GM18526 (cell line): ENCODE measurements around the gene DCLK2.

Source experiments
- POLR2A ChIP-seq: IDR thresholded peaks from 3 replicates; pipeline ENCODE4 v1.6.1; 2011; ENCODE audit not compliant: insufficient read length; ENCODE audit errors: extremely low read depth

Gene DCLK2

DNA sequence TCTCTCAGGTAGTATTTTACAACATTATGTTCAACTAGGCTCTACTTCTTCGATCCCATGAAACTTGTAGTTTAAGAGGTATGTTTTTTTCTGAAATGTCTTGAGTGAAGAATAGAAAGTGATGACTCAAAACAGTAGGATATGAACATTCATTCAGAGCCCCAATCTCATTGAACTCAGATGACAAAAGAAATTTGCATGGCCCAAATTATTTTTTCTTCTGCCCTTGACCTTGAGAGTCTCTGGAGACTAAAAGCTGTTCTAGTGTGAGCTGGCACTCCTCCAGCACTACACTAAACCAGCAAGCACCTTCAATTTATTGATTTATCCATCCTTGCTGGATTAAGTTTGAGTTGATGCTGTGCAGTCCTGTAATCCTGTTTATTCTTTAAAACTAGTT lies 4.0 kb downstream of the DCLK2 start:
- TF ChIP-seq POLR2A = no peak

DNA sequence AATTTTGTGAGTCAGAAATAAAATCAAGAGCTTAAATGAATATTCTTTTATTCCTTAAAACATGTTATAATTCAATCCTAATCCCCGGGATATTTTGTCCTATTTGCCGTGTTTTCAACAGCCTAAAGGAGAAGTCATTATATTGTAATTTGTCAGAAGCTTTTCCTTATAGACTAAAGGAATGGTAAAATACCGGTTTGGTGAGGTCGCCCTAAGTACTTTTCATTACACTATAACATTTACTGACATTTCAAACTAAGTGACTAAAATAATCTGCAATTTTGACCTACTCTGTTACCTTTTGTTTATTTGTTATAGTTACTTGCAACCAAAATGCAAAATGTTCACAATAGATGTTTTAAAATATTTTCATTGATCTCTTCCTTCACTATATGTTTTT lies 8.8 kb downstream of the DCLK2 start:
- no peak for TF ChIP-seq POLR2A

DNA sequence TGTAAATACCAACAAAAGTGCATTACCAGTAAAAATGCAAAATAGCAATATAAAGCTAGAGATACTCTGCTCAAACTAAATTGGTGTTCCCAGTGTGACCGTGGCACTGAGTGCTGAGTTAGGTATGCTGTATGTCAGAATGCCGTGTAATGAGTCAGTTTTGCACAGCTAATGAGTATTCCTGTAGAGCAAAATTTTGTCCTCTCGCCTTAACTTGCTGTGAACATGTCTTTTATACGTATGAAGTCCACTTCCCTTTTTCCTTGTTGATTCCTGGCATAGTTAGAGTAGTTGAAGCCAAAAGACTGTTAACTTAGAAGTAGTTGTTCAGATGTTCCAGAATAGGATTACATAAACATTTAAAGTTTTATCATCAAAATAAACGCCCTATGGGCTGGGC lies 11.5 kb downstream of the DCLK2 start:
- no peak for TF ChIP-seq POLR2A

DNA sequence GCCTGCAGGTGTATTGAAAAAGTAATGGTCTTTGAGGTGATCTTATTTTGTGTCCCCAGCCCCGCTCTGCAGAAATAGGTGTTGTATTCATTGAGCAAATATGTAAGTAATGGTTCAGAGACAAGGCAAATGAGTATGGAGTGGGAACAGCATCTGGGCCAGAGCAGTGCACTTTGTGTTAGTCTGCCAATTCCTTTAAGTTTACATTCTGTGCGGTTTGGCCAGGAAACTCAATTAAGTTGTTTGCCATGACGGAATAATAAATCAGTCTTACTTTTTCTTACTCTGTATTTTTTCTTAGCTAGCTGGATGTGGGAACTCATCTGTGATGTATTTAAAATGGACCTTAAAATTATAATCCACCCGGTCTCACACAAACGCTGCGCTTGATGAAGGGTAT lies 12.6 kb downstream of the DCLK2 start:
- no peak for TF ChIP-seq POLR2A

DNA sequence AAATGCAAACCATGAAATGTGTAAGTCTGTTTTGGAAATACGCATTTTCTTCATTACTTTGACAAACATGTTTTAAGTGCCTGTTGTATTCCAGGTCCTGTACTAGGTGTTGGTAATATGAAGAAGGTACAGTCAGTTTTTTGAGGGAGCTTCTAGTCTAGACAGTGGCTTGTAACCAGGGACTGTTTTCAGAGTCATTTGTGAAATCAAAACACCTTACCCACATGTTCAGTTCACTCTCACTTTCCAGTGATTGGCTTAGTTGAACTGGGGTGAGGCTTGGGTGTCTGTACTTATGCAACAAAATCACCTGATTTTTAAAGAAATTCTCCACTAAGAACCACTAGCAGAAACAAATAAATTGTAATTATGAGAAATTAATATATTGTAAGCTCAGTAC lies 16.4 kb downstream of the DCLK2 start:
- TF ChIP-seq POLR2A = no peak

DNA sequence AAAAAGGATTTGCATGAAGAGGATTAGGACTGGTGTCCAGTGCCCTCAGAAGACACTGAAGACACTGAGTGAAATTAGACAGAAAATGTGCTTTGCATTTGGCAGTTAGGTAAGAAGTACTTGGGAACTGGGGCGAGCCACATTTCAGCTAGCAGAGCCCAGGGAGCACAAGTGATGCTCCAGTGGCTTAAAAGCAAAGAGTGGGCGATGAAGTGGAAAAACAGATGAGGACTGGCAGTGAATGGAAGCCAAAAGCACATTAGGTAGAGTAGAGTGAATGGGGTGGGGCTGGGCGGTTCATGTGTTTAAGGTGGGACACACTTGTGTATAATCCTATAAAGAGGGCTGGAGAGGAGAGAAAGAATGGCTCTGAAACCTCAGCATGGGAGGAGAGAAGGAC lies 18.4 kb downstream of the DCLK2 start:
- TF ChIP-seq POLR2A = no peak

DNA sequence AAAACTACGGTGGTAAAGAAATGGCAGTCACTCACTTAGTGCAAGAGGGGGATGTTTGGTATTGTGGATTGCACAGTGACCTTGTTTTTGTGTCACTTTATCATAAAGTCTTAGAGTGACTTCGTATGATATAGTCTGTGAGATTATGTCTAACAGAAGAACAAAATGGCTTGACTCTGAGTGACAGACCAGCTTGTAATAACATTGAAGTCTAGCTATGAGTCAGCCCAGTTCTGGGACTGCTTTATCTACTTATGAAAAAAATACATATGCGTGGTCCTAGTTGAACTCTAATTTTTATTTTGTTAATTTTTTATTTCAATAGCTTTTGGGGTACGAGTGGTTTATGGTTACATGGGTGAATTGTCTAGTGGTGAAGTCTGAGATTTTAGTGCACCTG lies 20.0 kb downstream of the DCLK2 start:
- TF ChIP-seq POLR2A = no peak

DNA sequence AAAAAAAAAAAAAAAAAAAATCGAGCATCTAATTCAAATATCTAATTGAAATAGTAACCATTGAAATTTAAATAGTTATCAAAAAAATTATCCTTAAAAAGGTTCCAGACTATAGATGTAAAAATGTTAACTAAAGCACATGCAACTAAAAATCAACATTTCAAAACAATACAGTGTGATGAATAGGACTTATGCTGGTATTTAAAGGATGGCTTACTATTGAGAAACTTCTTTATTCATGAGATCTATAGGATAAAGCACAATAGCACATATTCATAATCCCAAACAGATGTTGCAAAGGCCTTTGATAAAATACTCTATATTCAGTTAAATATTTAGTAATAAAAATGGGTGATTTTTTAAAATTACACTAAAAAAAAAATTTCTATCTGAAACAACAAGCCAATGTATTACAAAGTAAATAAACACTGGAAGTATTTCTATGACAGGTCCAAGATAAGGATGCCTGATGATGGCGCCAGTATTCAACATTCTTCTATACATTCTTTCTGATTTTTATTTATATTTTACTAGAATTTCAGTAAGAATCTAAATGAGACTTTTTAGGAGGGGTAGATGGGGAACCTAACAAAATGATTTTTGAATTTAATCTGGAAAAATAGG lies 26.3 kb downstream of the DCLK2 start:
- no peak for TF ChIP-seq POLR2A

DNA sequence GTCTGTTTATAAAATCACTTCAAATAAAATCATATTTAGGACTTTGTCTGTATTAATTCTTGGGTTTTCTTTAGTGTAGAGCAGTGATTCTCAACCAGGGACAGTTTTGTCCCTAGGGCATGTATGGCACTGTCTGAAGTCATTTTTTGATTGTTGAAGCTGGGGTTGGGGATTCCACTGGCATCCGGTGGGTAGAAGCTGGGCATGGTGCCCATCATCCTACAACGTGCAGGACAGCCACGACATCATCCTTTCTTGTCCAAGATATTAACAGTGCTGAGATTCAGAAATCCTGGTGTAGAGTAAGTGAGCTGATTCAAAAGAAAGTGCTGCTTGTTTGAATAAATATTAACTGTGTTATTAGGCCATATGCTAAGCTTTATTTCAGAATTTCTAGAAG lies 28.6 kb downstream of the DCLK2 start:
- no peak for TF ChIP-seq POLR2A

DNA sequence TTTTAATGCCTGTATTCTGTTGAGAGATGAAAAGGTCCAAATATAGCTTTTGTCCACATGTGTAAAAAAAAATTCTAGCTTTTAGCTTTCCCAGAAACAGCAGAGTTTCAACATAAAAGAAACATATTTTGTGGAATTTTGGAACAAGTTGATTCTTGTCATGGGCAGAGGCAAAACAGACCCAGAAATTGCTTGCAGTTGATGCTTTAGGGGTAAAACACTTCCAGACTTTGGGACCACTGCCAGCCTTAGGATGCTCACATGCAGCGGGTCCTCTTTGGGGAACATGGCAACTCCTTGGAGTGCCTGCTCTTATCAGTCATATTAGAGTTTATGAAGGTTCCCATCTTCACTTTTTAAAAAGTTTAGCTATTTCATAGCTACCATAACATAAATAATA lies 30.4 kb downstream of the DCLK2 start:
- TF ChIP-seq POLR2A = no peak

DNA sequence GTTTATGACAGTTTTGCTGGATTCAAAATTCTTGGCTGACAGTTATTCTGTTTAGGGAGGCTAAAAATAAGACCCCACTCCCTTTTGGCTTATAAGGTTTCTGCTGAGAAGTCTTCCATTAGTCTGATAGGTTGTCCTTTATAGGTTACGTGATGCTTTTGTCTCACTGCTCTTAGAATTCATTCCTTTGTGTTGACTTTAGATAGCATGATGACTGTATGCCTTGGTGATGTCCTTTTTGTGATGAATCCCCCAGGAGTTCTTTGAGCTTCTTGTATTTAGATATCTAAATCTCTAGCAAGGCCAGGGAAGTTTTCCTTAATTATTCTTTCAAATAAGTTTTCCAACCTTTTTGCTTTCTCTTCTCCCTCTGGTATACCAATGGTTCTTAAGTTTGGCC lies 36.4 kb downstream of the DCLK2 start:
- no peak for TF ChIP-seq POLR2A

DNA sequence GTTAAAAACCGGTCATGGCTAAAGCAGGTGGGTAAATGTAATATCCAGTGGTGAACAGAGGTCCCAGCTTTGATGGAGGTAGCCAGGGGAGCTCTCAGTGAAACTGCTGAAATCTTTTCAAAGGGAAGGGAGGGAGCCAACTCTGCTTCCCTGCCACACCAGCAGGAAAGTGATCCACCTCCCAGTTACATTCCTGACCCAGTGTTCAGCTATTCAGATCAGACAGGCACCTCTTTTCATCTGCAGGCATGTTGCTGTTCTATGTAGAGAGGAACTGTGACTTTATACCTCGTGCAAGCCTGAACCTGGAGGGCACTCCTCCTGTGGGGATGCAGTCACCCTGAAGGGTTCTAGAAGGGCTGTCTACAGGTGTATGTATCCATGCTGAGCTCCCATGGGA lies 37.6 kb downstream of the DCLK2 start:
- no peak for TF ChIP-seq POLR2A

DNA sequence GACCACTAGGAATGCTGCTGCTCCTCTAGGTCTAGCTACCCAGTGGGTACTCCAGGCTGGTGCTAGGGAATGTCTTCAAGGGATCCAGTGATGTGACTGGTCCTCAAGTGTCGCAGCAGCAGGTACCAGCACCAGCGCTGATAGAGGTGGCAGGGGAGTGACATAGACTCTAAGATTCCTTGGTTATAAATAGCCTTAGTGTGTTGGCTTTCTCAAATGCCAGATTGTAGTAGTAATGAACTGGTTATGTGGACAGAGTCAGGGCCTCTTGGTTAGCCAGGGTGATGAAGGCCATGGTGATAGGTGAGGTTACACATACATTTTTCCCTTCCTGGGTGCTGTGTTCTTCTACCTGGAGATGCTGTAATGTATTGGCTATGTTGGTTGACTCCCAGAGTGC lies 38.3 kb downstream of the DCLK2 start:
- TF ChIP-seq POLR2A = no peak

DNA sequence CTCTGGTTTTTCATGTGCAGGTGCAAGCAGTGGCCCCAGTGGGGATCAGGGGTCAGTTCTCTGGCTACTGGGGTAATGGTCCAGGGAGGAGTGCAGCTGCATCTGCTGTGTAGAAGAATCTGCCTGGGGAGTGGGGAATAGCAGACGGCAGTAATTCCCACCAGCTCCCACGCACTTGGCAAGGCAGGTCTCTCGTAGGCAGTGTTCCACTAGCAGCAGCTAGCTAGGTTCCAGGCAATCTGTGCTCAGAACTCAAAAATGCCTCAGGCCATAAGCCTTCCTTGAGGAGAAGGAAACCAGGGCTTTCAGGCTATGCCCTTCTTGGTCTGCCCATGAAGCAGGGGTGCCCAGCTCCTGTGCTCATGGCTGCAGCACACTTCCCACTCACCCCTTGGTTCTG lies 38.8 kb downstream of the DCLK2 start:
- no peak for TF ChIP-seq POLR2A

DNA sequence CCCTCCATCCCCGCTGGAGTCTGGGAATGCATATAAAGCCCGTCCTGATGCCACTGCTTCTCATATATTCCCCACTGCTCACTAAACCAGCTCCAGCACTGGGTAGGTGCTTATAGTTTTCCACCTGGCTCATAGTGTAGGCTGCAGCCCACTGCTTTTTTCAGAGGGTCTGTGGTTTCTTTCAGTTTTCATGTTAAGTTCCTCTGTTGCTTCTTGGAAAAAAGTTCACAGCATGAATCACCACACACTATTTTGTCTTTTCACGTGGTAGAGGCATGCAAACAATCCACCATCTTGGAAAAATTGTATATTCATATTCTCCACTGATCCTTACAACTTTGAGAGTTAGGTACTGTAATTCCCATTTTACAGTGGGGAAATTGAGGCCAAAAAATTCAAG lies 39.4 kb downstream of the DCLK2 start:
- no peak for TF ChIP-seq POLR2A

DNA sequence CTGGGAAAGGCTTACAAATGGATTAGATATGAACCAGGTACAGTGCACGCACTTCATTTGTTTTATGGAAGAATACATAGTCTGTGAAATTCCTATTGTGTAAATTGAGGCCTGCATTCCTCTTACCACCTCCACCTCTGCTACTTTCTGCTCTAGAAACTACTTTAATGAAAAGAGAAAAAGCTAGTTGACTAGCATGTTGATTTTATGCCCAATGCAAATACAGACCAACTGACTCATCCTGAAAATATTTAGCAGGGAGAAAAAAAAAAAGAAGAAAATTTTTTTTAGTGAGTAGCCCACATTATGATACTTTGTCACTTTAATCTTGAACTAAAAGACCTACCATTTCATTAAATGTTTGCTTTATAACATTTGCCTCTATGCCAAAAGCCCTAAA lies 41.2 kb downstream of the DCLK2 start:
- no peak for TF ChIP-seq POLR2A

DNA sequence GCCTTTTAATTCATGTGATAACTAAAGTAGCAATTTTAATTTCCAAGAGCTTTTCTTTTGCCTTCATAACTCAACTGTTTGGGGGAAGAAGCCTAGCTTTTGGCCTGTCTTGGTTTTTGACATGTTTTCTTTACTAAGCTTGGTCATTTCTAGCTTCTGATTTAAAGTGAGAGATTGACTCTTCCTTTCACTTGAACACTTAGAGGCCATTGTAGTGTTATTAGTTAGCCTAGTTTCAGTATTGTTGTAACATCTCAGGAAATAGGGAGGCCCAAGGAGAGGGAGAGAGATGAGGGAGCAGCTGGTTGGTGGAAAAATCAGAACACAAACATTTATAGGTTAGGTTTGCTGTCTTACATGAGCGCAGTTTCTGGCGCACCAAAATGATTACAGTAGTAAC lies 44.8 kb downstream of the DCLK2 start:
- no peak for TF ChIP-seq POLR2A
